Measurements from ENCODE around the gene BDKRB1.

Gene BDKRB1

GRCh38 chr14:96255501-96256366, at the start of gene BDKRB1:
BDKRB1 (plus strand) TSS chr14:96256210; CDS start chr14:96263683, 7,473 bp downstream.
- no peak for DNase-seq

DNA sequence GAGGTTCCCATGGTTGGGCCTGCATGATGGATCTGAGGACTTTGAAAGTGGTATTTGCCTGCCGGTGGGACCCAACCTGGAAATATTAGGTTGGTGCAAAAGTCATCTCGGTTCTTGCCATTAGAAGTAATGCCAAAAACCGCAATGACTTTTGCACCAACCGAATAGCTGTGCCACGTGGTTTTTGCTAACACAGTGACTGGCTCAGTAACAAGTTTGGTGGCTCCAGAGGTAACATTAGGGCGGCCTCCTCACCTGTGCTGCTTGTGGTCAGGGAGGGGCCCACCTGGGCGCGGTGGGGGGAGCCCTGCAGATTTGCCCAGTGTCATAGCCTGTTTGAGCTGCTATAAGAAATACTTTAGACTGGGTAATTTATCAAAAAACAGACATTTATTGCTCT, 49.5 kb upstream of the BDKRB1 start:
- DNase-seq = no peak

DNA sequence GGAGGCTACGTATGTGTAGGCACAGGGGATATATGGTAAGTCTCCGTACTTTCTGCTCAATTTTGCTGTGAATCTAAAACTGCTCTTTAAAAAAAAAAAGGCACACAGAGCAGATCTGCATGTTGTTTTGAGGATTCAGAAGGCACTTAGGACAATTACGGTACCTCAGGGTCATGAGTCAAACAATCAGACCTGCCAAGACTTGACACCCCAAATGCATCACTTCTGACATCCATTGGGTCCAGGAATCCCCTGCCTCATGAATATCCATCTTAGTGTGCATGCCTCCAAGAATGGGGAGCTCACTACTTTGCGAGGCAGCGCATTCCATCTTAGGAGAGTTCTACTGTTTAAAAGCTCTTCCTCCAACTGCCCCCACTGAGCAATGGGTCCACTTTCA, 48.3 kb upstream of the BDKRB1 start:
- DNase-seq = no peak

- DNase-seq = no peak
Measured at GRCh38 chr14:96208739-96209138, 47.3 kb upstream of the BDKRB1 start.

GRCh38 chr14:96212140-96212539, 43.9 kb upstream of the BDKRB1 start:
- no peak for DNase-seq

GRCh38 chr14:96212896-96213295, 43.1 kb upstream of the BDKRB1 start:
- DNase-seq = no peak

GRCh38 chr14:96213871-96214465, 42.0 kb upstream of the BDKRB1 start:
- DNase-seq = no peak

DNA sequence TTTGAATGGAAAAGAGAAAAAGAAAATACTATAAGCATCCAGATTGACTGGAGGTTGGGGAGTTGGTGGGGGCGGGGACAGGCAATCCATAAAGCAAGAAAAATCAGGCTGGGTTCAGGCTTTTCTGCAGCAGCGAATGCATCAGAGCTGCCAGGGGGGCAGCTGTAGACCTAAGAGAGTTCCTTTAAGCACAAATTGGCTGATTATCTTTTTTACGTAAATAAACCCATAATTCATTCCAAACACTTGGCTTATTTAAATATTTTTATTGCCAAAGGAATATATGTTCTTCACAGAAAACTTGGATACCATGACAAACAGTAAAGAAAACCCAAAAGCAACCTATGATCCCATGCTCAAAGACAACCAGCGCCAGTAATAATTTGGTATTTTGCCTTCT, 41.2 kb upstream of the BDKRB1 start:
- no peak for DNase-seq

DNA sequence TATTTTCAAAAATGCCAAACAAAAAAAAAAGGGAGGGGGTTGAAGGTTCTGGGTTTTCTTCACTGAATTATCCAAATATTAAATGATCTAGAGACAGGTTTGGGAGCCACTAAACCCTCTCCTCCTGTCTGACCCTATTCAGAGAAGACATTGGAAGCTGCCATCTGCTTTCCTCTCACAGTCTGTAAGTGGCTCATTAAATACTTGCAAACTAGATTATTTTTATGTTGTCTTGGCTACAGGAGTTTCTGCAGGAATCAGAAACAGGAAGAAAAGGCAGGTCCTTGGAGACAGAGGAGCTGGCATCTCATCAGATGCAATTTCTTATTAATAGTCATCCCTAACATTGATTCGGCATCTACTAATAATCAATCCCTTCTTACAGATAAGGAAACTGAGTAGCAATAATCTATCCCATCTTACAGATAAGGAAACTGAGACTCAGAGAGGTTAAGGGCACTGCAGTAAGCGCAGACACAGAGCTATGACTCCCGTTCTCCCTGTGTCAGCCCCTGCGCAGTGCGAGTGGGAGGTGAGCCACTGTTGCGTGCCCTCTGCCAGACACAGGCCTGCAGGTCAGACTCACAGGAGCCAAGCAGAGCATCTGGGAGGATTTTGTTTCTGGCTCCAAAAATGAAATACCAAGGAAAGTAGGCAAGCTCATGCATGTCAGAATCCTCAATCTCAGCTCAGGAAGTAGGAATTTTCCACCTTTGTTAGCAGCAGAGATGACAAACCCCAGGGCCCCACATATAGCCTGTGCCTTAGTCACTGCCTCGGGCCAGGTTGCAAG, 40.4 kb upstream of the BDKRB1 start:
- no peak for DNase-seq

- no peak for DNase-seq
Measured at GRCh38 chr14:96216627-96217026, 39.4 kb upstream of the BDKRB1 start.

DNA sequence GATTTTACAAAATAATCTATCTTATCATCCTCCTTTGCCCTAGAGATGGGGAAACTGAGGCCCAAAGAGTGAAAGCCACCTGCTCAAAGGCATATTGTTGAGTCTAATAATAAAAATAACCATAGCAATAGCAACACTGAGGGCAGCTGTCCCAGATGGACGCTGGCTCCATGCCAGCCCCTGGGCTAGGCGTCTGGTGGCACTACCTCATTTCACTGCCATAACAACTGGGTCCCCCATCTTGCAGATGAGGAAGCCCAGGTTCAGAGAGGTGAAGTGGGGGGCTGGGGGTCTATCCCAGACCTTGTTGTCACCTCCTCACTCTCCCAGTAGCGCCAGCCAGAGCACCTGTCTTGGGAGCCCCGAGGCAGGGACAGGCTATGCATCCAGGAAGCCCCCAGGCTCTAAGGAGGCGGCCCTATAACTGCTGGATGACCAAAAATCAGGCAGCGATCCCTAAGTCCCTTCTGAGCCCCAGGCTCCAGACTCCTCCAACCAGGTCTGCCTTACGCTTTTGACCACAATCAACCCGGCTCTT, 38.6 kb upstream of the BDKRB1 start:
- DNase-seq = no peak

DNA sequence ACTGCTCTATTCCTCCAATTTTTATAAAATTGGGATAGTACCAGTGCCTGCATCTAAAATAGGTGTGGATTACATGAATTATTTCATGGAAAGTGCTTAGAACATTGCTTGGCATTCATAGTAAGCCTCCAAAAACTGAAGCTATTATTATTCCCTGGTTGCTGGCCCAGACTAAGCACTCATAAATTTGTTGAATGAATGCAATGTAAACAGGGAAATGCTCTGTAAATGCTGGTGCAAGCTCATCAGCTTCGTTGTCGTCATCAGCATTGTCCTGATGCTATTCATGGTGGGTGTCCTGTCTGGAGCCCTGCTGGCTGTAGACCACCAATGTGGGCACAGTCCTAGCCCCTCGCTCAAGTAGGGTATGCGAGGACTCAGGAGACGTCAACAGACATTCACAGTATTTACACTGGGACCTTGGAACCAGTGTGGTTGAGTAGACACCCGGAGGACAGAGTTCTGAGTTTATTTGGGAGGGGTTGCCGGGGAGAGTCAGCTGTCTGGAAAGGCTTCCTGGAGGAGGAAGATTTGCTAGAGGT, 34.8 kb upstream of the BDKRB1 start:
- no peak for DNase-seq

DNA sequence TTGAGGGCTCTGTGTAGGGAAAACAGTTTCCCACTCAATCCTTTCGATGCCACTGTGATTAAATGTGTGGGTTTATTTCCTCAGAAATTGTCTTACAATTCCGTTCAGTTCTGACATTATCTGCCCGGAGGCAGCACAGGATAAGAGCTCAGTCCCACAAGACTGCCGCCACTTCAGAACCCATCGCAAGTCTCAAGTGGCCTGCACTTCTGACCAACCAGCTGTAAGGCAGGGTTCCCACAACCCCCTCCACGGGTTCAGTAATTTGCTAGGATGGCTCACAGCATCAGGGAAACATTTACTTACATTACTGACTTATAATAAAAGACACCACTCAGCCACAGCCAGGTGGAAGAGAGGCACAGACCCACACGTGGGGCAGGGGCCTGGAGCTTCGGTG, 34.2 kb upstream of the BDKRB1 start:
- peak; percentile 11 for DNase-seq

DNA sequence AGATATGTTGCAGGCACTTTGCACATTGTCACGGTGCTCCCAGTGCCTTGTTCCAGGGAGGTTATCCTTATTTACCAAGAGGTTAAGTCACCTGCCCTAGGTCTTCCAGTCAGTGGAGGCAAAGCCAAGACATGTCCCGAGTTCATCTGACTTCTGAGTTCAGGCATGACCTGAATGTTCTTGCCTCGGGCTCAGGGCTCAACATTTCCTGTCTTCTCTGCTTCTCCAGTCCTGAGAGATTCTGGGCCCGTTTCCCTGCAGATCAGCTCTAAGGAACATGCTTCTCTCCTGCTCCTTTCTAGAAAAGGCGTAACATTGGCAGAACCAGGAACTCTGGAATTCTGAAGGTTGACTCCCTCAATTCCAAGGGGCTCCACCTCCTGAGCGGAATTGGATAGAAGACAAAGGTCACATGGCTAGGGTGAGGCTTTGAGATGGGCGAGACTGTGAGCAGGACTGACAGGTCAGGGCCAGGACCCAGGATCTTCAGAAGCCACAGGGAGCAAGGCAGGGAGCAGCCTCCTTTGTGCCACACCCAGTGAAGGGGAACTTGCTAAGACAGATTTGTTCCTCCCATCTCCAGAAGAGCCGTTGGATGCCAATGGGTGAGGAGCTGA, 31.4 kb upstream of the BDKRB1 start:
- DNase-seq = no peak

DNA sequence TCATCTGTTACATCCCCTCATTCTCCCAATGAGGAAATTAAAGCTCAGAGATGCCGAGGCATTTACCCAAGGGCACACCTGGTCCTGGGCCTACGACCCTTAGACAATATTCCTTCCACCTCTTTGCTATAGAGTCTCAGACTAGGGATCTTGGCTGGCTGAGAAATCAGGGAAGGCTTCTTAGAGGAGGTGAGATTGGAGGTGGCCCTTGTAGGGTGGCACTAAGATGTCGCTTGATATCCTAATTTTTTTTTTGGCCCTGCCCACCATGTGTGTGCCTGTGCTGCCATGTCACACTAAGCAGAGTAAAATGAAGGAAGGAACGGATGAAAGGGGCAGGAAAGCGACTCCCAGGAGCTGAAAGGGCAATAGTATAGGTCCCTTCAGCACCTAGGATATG, 30.8 kb upstream of the BDKRB1 start:
- no peak for DNase-seq

DNA sequence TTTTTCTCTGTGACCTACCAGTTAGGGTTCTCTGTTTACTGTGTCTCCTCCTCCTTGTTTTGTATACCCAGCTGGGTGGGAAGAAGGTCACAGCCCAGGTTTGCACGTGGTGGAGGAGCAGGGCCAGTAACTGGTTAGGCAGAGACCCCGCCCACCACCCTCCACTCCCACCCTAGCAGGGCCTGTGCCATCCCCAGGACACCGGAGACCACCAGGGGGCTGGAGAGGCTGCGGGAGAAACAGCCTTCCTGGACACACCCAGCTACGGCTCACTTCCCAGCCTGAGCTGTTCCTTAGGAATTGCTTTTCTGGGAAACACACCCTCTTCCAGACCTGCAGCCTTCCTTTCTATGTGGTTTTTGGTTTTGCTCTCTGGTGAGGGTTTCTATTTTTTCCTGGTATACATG, 30.3 kb upstream of the BDKRB1 start:
- no peak for DNase-seq

DNA sequence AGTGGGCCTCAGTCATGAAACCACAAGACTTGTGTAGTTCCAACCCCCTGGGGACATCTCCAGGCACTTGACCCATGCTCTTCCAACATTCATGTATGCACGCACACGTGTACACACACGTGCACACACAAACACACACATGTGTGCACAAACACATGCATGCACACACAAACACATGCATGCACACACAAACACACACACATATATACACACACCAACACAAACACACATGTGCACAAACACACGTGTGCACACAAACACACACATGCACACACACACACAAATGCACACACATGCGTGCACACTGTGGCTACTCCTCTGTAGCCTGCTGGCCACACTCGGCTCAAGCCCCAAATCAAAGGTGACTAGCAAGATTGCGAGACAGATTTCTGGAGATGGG, 28.6 kb upstream of the BDKRB1 start:
- no peak for DNase-seq

- DNase-seq = no peak
Measured at GRCh38 chr14:96229315-96229714, 26.7 kb upstream of the BDKRB1 start.

DNA sequence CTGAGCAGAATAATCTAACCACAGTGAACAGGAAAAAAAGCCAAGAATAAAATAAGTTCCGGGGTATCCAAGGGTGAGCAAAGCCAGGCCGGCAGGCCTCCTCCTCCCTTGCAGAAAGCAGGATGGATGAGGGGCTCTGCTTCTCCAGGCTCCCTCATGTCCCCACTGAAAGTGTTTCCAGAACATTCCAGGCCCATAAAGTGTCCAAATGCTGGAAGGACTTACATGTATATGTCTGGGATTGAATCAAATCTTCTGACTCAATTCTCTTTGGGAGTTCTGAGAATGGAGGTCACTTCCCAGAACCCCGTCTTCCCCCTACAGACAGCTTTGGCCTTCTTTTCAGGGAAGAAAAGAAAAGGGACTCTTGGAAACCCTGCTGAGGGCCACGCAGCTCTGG, 25.0 kb upstream of the BDKRB1 start:
- no peak for DNase-seq

DNA sequence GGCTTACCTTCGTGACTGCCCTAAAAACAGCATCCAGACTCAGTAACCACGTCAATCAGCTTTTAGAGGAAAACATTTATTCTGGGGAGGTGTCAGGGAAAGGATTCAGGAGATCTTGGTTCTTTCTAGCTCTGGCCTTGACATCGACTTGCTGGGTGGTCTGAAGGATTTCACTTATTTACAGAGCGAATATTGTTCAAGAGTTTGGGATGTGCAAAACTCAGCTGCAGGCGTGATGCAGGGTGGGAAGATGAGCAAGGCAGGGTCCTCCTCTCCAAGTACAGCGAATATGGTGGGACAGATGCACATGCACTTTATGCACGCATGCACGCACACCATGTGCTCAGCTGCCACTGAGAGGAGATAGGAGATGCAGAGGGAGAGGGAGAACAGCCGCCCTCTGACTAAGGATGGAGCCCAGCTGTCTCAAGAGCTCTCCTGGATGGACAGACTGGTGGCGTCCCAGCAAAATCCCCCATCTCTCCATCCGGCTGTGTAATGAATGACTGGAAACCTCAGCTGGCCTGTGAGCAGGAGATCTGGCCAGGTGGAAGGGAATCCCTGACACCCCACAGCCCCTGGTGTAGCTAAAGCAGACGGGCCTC, 24.4 kb upstream of the BDKRB1 start:
- DNase-seq = no peak

GRCh38 chr14:96232506-96232905, 23.5 kb upstream of the BDKRB1 start:
- no peak for DNase-seq

DNA sequence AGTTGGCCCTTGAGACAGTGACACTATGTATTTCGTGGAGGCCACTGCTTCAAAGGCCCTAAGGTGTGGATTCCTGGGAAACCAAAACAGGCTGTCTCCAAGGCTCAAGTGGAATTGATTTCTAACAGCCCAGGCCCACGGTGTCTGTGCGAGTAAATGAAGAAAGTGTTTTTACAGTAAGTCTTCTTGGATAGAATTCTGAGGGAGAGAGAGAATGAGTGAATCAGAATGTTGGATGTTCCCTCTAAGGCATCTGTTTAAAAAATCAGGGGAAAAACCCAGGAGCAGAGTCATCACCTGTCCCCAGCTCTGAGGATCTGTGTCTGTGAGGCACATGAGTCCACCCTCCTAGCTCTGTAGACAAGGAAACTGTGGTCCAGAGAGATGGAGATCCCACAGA, 22.3 kb upstream of the BDKRB1 start:
- DNase-seq = no peak

All from NCI-H1436 (cell line).